IMR-90 (cell line): ENCODE data around the gene MARCKS. TPM values are rescaled to one million over a fixed set of nuclear protein-coding genes. Genes with fewer than 3 reads are reported as not detected.

Source experiments
- ATAC-seq: fragments of 200-7000 bp; cut with Tn5 transposase; 2 replicates; pipeline ENCODE4 v1.9.1; 2020; ENCODE audit warnings: low read depth, mild to moderate bottlenecking, moderate library complexity
- BruUV-seq: library from RNA; stranded (reverse); fragments of 400-500 nt; replicated peaks from 2 replicates; lab custom pipeline; 2021; lab: Mats Ljungman, UMichigan
- CTCF ChIA-PET: fragments of 300-600 bp; formaldehyde crosslinking; extraction: SDS; loops from one replicate; lab custom pipeline; 2021; ENCODE audit warnings: antibody characterized with exemption; lab: Yijun Ruan, JAX
- POLR2A ChIA-PET: fragments of 300-600 bp; sonication (Branson Sonifier 250); formaldehyde crosslinking; loops from one replicate; lab custom pipeline; 2022; ENCODE audit warnings: antibody characterized with exemption; ENCODE audit not compliant: unreplicated experiment; lab: Charles Lee
- DNase-seq: peaks from one replicate; pipeline ENCODE4 v3.0.0; 2013
- H2AFZ ChIP-seq: replicated peaks from 2 replicates; pipeline ENCODE3; 2013; ENCODE audit warnings: low read length, mild to moderate bottlenecking; ENCODE audit not compliant: poor library complexity
- H2AK5ac ChIP-seq: 2 replicates; pipeline ENCODE4 v1.6.1; 2013; ENCODE audit warnings: low read depth, low read length, inconsistent platforms
- H2AK9ac ChIP-seq: replicated peaks from 2 replicates; pipeline ENCODE3; 2013; ENCODE audit warnings: mild to moderate bottlenecking, low read depth, low read length, moderate library complexity; ENCODE audit not compliant: poor library complexity
- H2BK120ac ChIP-seq: 2 replicates; pipeline ENCODE4 v1.6.1; 2013; ENCODE audit warnings: low read depth, low read length, inconsistent platforms
- H2BK15ac ChIP-seq: 3 replicates; pipeline ENCODE4 v1.6.1; 2013; ENCODE audit warnings: low read depth, low read length, inconsistent platforms
- H2BK20ac ChIP-seq: 2 replicates; pipeline ENCODE4 v1.6.1; 2013; ENCODE audit warnings: low read depth, mild to moderate bottlenecking, inconsistent platforms, low read length, moderate library complexity
- H2BK5ac ChIP-seq: 2 replicates; pipeline ENCODE4 v1.6.1; 2013; ENCODE audit warnings: mild to moderate bottlenecking, low read depth, low read length, inconsistent platforms; ENCODE audit not compliant: poor library complexity, severe bottlenecking
- H3K14ac ChIP-seq: replicated peaks from 2 replicates; pipeline ENCODE4 v1.6.1; 2013; ENCODE audit warnings: low read depth, low read length, inconsistent platforms
- H3K18ac ChIP-seq: 2 replicates; pipeline ENCODE4 v1.6.1; 2013; ENCODE audit warnings: low read depth, low read length, control low read depth
- H3K23ac ChIP-seq: 2 replicates; pipeline ENCODE4 v1.6.1; 2013; ENCODE audit warnings: low read depth, low read length, inconsistent platforms
- H3K27ac ChIP-seq: 2 replicates; pipeline ENCODE4 v1.5.1; 2013; ENCODE audit warnings: mild to moderate bottlenecking, control low read depth, low read length; ENCODE audit not compliant: insufficient read depth
- H3K27me3 ChIP-seq: 2 replicates; pipeline ENCODE4 v1.6.1; 2013; ENCODE audit warnings: low read length; ENCODE audit not compliant: control insufficient read depth, insufficient read depth
- H3K36me3 ChIP-seq: 2 replicates; pipeline ENCODE4 v1.6.1; 2013; ENCODE audit warnings: low read length, mixed read lengths; ENCODE audit not compliant: control insufficient read depth, insufficient read depth
- H3K4ac ChIP-seq: 2 replicates; pipeline ENCODE4 v1.6.1; 2013; ENCODE audit warnings: low read depth, low read length, inconsistent platforms
- H3K4me1 ChIP-seq: 2 replicates; pipeline ENCODE4 v1.6.1; 2013; ENCODE audit warnings: low read length, mixed read lengths; ENCODE audit not compliant: control insufficient read depth, insufficient read depth
- H3K4me2 ChIP-seq: 2 replicates; pipeline ENCODE4 v1.6.1; 2013; ENCODE audit warnings: low read depth, mild to moderate bottlenecking, control low read depth, low read length, moderate library complexity
- H3K4me3 ChIP-seq: 2 replicates; pipeline ENCODE4 v1.5.1; 2013; ENCODE audit warnings: low read depth, mild to moderate bottlenecking, control low read depth, low read length, moderate library complexity; ENCODE audit not compliant: insufficient read depth
- H3K56ac ChIP-seq: 2 replicates; pipeline ENCODE4 v1.6.1; 2013; ENCODE audit warnings: low read length, inconsistent platforms; ENCODE audit not compliant: insufficient read depth; ENCODE audit errors: extremely low read depth
- H3K79me1 ChIP-seq, 2 experiments: 2 replicates each; pipeline ENCODE4 v1.6.1; 2013; ENCODE audit warnings: low read length in 2 of 2, inconsistent platforms in 1 of 2, low read depth in 1 of 2
- H3K9ac ChIP-seq: 2 replicates; pipeline ENCODE4 v1.6.1; 2013; ENCODE audit warnings: low read depth, low read length, control low read depth
- H3K9me1 ChIP-seq: 2 replicates; pipeline ENCODE4 v1.6.1; 2013; ENCODE audit warnings: low read length, inconsistent platforms; ENCODE audit not compliant: insufficient read depth
- H3K9me3 ChIP-seq: 2 replicates; pipeline ENCODE4 v1.6.1; 2013; ENCODE audit warnings: low read length; ENCODE audit not compliant: control insufficient read depth, insufficient read depth
- H4K20me1 ChIP-seq: 2 replicates; pipeline ENCODE4 v1.6.1; 2013; ENCODE audit warnings: low read length, inconsistent platforms; ENCODE audit not compliant: insufficient read depth
- H4K5ac ChIP-seq: 2 replicates; pipeline ENCODE4 v1.6.1; 2013; ENCODE audit warnings: mild to moderate bottlenecking, low read depth, low read length, control low read depth
- H4K8ac ChIP-seq, 2 experiments: 2 replicates each; pipeline ENCODE4 v1.6.1; 2013; ENCODE audit warnings: low read depth in 2 of 2, low read length in 2 of 2, control low read depth in 1 of 2, inconsistent platforms in 1 of 2
- H4K91ac ChIP-seq: 2 replicates; pipeline ENCODE4 v1.6.1; 2013; ENCODE audit warnings: low read depth, low read length, inconsistent platforms; ENCODE audit not compliant: insufficient read depth
- CEBPB ChIP-seq: IDR thresholded peaks from 2 replicates; pipeline ENCODE4 v1.6.1; 2012; ENCODE audit warnings: low read depth, low read length, improper control_type of control experiment
- CHD1 ChIP-seq: IDR thresholded peaks from 2 replicates; pipeline ENCODE4 v1.6.1; 2012; ENCODE audit warnings: low read depth, low read length, improper control_type of control experiment
- FOS ChIP-seq: fragments of 150-350 bp; IDR thresholded peaks from 2 replicates; pipeline ENCODE4 v1.6.1; 2016; ENCODE audit warnings: low read depth, low read length
- MAFK ChIP-seq: IDR thresholded peaks from 2 replicates; pipeline ENCODE4 v1.6.1; 2012; ENCODE audit warnings: low read depth, low read length, improper control_type of control experiment
- MAZ ChIP-seq: IDR thresholded peaks from 2 replicates; pipeline ENCODE4 v1.6.1; 2012; ENCODE audit warnings: low read depth, mild to moderate bottlenecking, low read length, improper control_type of control experiment, moderate library complexity, borderline replicate concordance
- MXI1 ChIP-seq: IDR thresholded peaks from 2 replicates; pipeline ENCODE4 v1.6.1; 2012; ENCODE audit warnings: low read depth, mild to moderate bottlenecking, low read length, moderate library complexity, borderline replicate concordance
- NFE2L2 ChIP-seq: fragments of 150-350 bp; IDR thresholded peaks from 2 replicates; pipeline ENCODE4 v1.6.1; 2016; ENCODE audit warnings: low read depth, mild to moderate bottlenecking, low read length
- POLR2A ChIP-seq: IDR thresholded peaks from 2 replicates; pipeline ENCODE4 v1.6.1; 2012; ENCODE audit warnings: mild to moderate bottlenecking, low read depth, low read length
- RAD21 ChIP-seq: IDR thresholded peaks from 2 replicates; pipeline ENCODE4 v1.6.1; 2012; ENCODE audit warnings: low read length, improper control_type of control experiment
- RCOR1 ChIP-seq: IDR thresholded peaks from 2 replicates; pipeline ENCODE4 v1.6.1; 2012; ENCODE audit warnings: mild to moderate bottlenecking, low read length, improper control_type of control experiment; ENCODE audit not compliant: insufficient replicate concordance
- RFX5 ChIP-seq: IDR thresholded peaks from 2 replicates; pipeline ENCODE4 v1.8.0; 2012; ENCODE audit warnings: low read depth, mild to moderate bottlenecking, low read length, moderate library complexity
- SMC3 ChIP-seq: fragments of 150-350 bp; IDR thresholded peaks from 2 replicates; pipeline ENCODE4 v1.6.1; 2016; ENCODE audit warnings: low read depth, mild to moderate bottlenecking, antibody characterized with exemption, low read length, moderate library complexity
- dilution Hi-C: fragments of 300-500 bp; cut with HindIII; formaldehyde crosslinking; loops from one replicate; pipeline ENCODE4 v1.14.3; 2018; ENCODE audit warnings: low sequenced_read_pairs; ENCODE audit not compliant: unreplicated experiment
- in situ Hi-C: fragments of 300-500 bp; cut with MboI; formaldehyde crosslinking; loops from 3 replicates; pipeline ENCODE4 v1.14.3; 2019; ENCODE audit warnings: low sequenced_read_pairs, inconsistent platforms, mixed read lengths
- intact Hi-C: fragments of 100-400 bp; cut with micrococcal nuclease; formaldehyde crosslinking; loops from 2 replicates; pipeline ENCODE4 v1.10.0; 2022
- polyA plus RNA-seq, 3 experiments: library from polyadenylated mRNA; depleted of rRNA; stranded (reverse); fragments of >200 nt; gene quantifications; 2 replicates each; pipeline ENCODE4 v1.2.3, GENCODE V29; 2012; ENCODE audit warnings: low replicate concordance in 1 of 3
- total RNA-seq: library from RNA; depleted of rRNA; stranded (reverse); fragments of >200 nt; gene quantifications from 2 replicates; pipeline ENCODE4 v1.2.3, GENCODE V29; 2012
- TF ChIP-seq, protein P1 (sequence below): fragments of 150-350 bp; IDR thresholded peaks from 2 replicates; pipeline ENCODE4 v1.6.1; 2016; ENCODE audit warnings: low read depth, mild to moderate bottlenecking, low read length, moderate library complexity, borderline replicate concordance
- TF ChIP-seq, protein P2 (sequence below): fragments of 150-350 bp; IDR thresholded peaks from 2 replicates; pipeline ENCODE4 v1.6.1; 2017; ENCODE audit warnings: mild to moderate bottlenecking, antibody characterized with exemption, low read length, low read depth
- TF ChIP-seq, protein P3 (sequence below): conservative IDR thresholded peaks from 2 replicates; pipeline ENCODE4 v1.5.1; 2012; ENCODE audit warnings: mild to moderate bottlenecking, low read depth, low read length, improper control_type of control experiment

The MARCKS gene
- total and polyA plus RNA-seq, 2 of the 4 experiments (the other 2 are of a cell fraction): 34.5 to 40.7 TPM

DNA sequence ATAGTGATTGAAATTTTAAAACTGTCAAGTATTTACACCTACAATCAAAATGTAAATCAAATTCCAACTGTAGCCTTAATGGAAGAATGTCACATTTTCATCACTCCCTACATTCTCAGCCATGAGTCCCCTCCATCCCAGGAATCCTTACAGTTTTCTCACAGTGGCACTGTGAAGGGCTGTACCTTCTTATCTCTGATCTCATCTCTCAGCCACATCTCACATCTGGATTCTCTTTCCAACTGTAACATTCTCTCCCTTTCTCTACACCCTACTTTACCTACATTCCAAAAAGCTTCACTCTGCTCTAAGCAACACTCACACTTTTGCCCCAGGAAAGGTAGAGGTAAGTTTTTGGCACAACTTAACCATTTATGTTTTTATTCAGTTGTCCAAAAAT is 8.9 kb upstream of the MARCKS start:
- Histone ChIP-seq H3K4me1 (0 out of 2 replicates have a peak, but pooled peaks cover 2% of the 10 kb centered on the region), H2BK15ac (no peak overlapping the region), H4K91ac (no peak overlapping the region), H3K14ac (no peak overlapping the region), H4K20me1 (no peaks in the 10 kb centered on the region), H2BK120ac (no peak overlapping the region), H3K9me3 (no peaks in the 10 kb centered on the region), H3K9ac (no peak overlapping the region), H3K4ac (no peak overlapping the region), H3K18ac (no peak overlapping the region), H2BK20ac (0 out of 2 replicates have a peak overlapping the region, but pooled peaks have one; percentile 37), H4K8ac (no peak overlapping the region), H2AFZ (no peak overlapping the region), H3K27ac (no peak overlapping the region), H3K9me1 (no peaks in the 10 kb centered on the region), H3K4me2 (no peak overlapping the region), H4K5ac (no peak overlapping the region), H3K36me3 (no peaks in the 10 kb centered on the region), H3K23ac (no peak overlapping the region; the same call in 1 of the 2 replicates), H3K4me3 (no peak overlapping the region), H3K27me3 (no peaks in the 10 kb centered on the region), H2AK5ac (no peak overlapping the region), H2AK9ac (no peak overlapping the region), H2BK5ac (no peak overlapping the region), H3K79me1 (no peaks in the 10 kb centered on the region), H3K56ac (no peak overlapping the region)
- no TSS peak for BruUV-seq
- no peak for ATAC-seq
- TF ChIP-seq, protein P1, sequence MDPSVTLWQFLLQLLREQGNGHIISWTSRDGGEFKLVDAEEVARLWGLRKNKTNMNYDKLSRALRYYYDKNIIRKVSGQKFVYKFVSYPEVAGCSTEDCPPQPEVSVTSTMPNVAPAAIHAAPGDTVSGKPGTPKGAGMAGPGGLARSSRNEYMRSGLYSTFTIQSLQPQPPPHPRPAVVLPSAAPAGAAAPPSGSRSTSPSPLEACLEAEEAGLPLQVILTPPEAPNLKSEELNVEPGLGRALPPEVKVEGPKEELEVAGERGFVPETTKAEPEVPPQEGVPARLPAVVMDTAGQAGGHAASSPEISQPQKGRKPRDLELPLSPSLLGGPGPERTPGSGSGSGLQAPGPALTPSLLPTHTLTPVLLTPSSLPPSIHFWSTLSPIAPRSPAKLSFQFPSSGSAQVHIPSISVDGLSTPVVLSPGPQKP: no peak
- TF ChIP-seq, protein P2, sequence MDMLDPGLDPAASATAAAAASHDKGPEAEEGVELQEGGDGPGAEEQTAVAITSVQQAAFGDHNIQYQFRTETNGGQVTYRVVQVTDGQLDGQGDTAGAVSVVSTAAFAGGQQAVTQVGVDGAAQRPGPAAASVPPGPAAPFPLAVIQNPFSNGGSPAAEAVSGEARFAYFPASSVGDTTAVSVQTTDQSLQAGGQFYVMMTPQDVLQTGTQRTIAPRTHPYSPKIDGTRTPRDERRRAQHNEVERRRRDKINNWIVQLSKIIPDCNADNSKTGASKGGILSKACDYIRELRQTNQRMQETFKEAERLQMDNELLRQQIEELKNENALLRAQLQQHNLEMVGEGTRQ: no peak
- TF ChIP-seq RFX5: no peak
- TF ChIP-seq MXI1: no peak
- TF ChIP-seq MAZ: no peak
- no peak for TF ChIP-seq RCOR1
- TF ChIP-seq RAD21: no peak
- TF ChIP-seq CEBPB: no peak
- no peak for TF ChIP-seq MAFK
- TF ChIP-seq NFE2L2: no peak
- TF ChIP-seq CHD1: no peak
- no peak for TF ChIP-seq FOS
- no peak for TF ChIP-seq POLR2A
- TF ChIP-seq SMC3: no peak
- TF ChIP-seq, protein P3, sequence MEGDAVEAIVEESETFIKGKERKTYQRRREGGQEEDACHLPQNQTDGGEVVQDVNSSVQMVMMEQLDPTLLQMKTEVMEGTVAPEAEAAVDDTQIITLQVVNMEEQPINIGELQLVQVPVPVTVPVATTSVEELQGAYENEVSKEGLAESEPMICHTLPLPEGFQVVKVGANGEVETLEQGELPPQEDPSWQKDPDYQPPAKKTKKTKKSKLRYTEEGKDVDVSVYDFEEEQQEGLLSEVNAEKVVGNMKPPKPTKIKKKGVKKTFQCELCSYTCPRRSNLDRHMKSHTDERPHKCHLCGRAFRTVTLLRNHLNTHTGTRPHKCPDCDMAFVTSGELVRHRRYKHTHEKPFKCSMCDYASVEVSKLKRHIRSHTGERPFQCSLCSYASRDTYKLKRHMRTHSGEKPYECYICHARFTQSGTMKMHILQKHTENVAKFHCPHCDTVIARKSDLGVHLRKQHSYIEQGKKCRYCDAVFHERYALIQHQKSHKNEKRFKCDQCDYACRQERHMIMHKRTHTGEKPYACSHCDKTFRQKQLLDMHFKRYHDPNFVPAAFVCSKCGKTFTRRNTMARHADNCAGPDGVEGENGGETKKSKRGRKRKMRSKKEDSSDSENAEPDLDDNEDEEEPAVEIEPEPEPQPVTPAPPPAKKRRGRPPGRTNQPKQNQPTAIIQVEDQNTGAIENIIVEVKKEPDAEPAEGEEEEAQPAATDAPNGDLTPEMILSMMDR: no peak
- dilution Hi-C loops: no loop called here
- intact Hi-C loops: no loop called here
- POLR2A ChIA-PET: no interaction called here
- DNase-seq: no peak
- CTCF ChIA-PET: interaction anchor here (0.5 kb wide), 1 partner anchor 1004 kb away, joined by 3 read pairs; no protein-coding TSS in a partner anchor
- in situ Hi-C loops: no loop called here
